Kidney (tissue), 14 donors: ENCODE measurements around the gene TNPO2. TPM values are rescaled to one million over a fixed set of nuclear protein-coding genes. Genes with fewer than 3 reads are reported as not detected.
A peak's percentile ranks its signal among the peaks of the same experiment; 100 is the strongest.

Experiments used
- DNase-seq, 5 donors: peaks; one replicate each; pipeline ENCODE4 v3.0.0-alpha.2; 2013 to 2020
- FAIRE-seq: peaks from 2 replicates; lab custom pipeline; 2012; peaks lifted over from hg19 to GRCh38; lab: Jason Lieb, UNC
- H3K27ac ChIP-seq, 2 donors: one replicate each; pipeline ENCODE4 v1.7.0; 2013; ENCODE audit warnings: low read depth in 2 of 2, low read length in 2 of 2, inconsistent platforms in 1 of 2
- H3K27me3 ChIP-seq: one replicate; pipeline ENCODE4 v1.7.1; 2013; ENCODE audit warnings: low read length, inconsistent platforms; ENCODE audit not compliant: control insufficient read depth, insufficient read depth
- H3K36me3 ChIP-seq, 3 donors: one replicate each; pipeline versions ENCODE4 v1.7.0 to v1.7.1; 2013; ENCODE audit warnings: low read length in 3 of 3, control low read depth in 1 of 3, inconsistent platforms in 1 of 3; ENCODE audit not compliant: insufficient read depth in 3 of 3, control insufficient read depth in 2 of 3
- H3K4me1 ChIP-seq, 3 donors: one replicate each; pipeline versions ENCODE4 v1.7.0 to v1.7.1; 2013; ENCODE audit warnings: low read length in 3 of 3, inconsistent platforms in 1 of 3, low read depth in 1 of 3; ENCODE audit not compliant: control insufficient read depth in 2 of 3, insufficient read depth in 2 of 3
- H3K4me3 ChIP-seq, 3 donors: one replicate each; pipeline versions ENCODE4 v1.7.0 to v1.8.1; 2013; ENCODE audit warnings: low read length in 3 of 3, control low read depth in 1 of 3, inconsistent platforms in 1 of 3
- H3K9ac ChIP-seq, 3 donors: one replicate each; pipeline versions ENCODE4 v1.7.0 to v1.7.1; 2013; ENCODE audit warnings: low read length in 3 of 3, control low read depth in 1 of 3, inconsistent platforms in 1 of 3
- H3K9me3 ChIP-seq, 3 donors: one replicate each; pipeline versions ENCODE4 v1.7.0 to v1.7.1; 2013; ENCODE audit warnings: low read length in 3 of 3, control low read depth in 1 of 3, inconsistent platforms in 1 of 3; ENCODE audit not compliant: control insufficient read depth in 2 of 3, insufficient read depth in 1 of 3
- intact Hi-C: fragments of 100-400 bp; cut with DNase I; formaldehyde crosslinking; loops from one replicate; pipeline ENCODE4 v1.11.1; 2022
- polyA plus RNA-seq: library from polyadenylated mRNA; stranded (reverse); fragments of 350-450 nt; fragmentation: Illumina TruSeq; extraction: RNeasy Lipid Tissue Mini Kit (QIAGEN cat#74804); gene quantifications from one replicate; pipeline ENCODE4 v1.2.3, GENCODE V29; 2014; ENCODE audit warnings: low read depth, low replicate concordance; ENCODE audit not compliant: insufficient read depth
- total RNA-seq: library from RNA; stranded (reverse); fragmentation: NEBNext Ultra II Directional; extraction: Animal tissue kit (Norgen Biotek cat#: 25700); gene quantifications from one replicate; pipeline ENCODE4 v1.2.1, GENCODE V29; 2021
- TF ChIP-seq, protein P1 (sequence below): IDR thresholded peaks from 3 replicates; pipeline ENCODE4 v1.5.1; 2012; ENCODE audit warnings: mild to moderate bottlenecking, moderate library complexity, borderline replicate concordance; ENCODE audit not compliant: insufficient read depth; ENCODE audit errors: extremely low read depth
- donor health status: control.
- donor health status: control.
- donor health status: control.
- donor health status: control.
- donor health status: control.
- donor health status: DM: yes; HTN: yes; CAD: no.
- donor health status: Normal renal cell carcinoma (clear cell type).

Gene TNPO2
- total and polyA plus RNA-seq, 2 donors from 2014 or later: 20.5 to 62.7 TPM

- no peak for FAIRE-seq
- intact Hi-C loops: no loop called here
- H3K27ac ChIP-seq: no peak overlapping the region
Observed at GRCh38 chr19:12667731-12668302, 55.9 kb downstream of the TNPO2 start.

GRCh38 chr19:12666265-12667048 lies 57.3 kb downstream of the TNPO2 start, which contains the start of the genes MAN2B1 and WDR83:
Gene MAN2B1, minus strand, starts transcription at chr19:12666742. Its CDS starts 41 bp downstream, at chr19:12666701.
Gene WDR83, plus strand, starts transcription at chr19:12666807. Its CDS starts 2,984 bp downstream, at chr19:12669791.
- H3K36me3 ChIP-seq: peaks cover under 1 to 3% (median 3%) of the 10 kb centered on the region in 3 donors
- peaks cover 0 to 29% (median 18%) of the 10 kb centered on the region in 3 donors for H3K4me1 ChIP-seq
- peak within 1 kb of the TSS in 1 of 2 donors; percentile 59 for H3K27ac ChIP-seq
- H3K9ac ChIP-seq: peak within 1 kb of the TSS; percentile 61 to 81 (median 71)
- TF ChIP-seq, protein P1, sequence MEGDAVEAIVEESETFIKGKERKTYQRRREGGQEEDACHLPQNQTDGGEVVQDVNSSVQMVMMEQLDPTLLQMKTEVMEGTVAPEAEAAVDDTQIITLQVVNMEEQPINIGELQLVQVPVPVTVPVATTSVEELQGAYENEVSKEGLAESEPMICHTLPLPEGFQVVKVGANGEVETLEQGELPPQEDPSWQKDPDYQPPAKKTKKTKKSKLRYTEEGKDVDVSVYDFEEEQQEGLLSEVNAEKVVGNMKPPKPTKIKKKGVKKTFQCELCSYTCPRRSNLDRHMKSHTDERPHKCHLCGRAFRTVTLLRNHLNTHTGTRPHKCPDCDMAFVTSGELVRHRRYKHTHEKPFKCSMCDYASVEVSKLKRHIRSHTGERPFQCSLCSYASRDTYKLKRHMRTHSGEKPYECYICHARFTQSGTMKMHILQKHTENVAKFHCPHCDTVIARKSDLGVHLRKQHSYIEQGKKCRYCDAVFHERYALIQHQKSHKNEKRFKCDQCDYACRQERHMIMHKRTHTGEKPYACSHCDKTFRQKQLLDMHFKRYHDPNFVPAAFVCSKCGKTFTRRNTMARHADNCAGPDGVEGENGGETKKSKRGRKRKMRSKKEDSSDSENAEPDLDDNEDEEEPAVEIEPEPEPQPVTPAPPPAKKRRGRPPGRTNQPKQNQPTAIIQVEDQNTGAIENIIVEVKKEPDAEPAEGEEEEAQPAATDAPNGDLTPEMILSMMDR: no peak
- intact Hi-C loops: no loop called here
- H3K27me3 ChIP-seq: no peaks in the 10 kb centered on the region
- FAIRE-seq (no peak), DNase-seq (peak; percentile 83 to 94 (median 89))
- peak within 1 kb of the TSS; percentile 77 to 90 (median 89) for H3K4me3 ChIP-seq
- no peaks in the 10 kb centered on the region for H3K9me3 ChIP-seq

More at GRCh38 chr19:12667731-12668302, 55.9 kb downstream of the TNPO2 start:
- H3K36me3 ChIP-seq: peaks cover 0 to 7% (median 5%) of the 10 kb centered on the region in 3 donors
- DNase-seq: no peak
- H3K9me3 ChIP-seq: no peaks in the 10 kb centered on the region
- peak overlapping the region in 2 of 3 donors; percentile 77 to 84 for H3K4me3 ChIP-seq
- no peaks in the 10 kb centered on the region for H3K27me3 ChIP-seq
- H3K9ac ChIP-seq: peak overlapping the region in 1 of 3 donors; percentile 85
- TF ChIP-seq, protein P1: no peak
- H3K4me1 ChIP-seq: peaks cover 0 to 29% (median 18%) of the 10 kb centered on the region in 3 donors

GRCh38 chr19:12665671-12666264 lies 58.0 kb downstream of the TNPO2 start:
- DNase-seq: no peak
- H3K36me3 ChIP-seq: peaks cover 3% of the 10 kb centered on the region in 3 donors
- intact Hi-C loops: no loop called here
- H3K4me1 ChIP-seq: peaks cover 0 to 28% (median 18%) of the 10 kb centered on the region in 3 donors
- H3K4me3 ChIP-seq: peak overlapping the region; percentile 77 to 90 (median 89)
- H3K27ac ChIP-seq: no peak overlapping the region
- peak overlapping the region; percentile 61 to 81 (median 71) for H3K9ac ChIP-seq
- H3K9me3 ChIP-seq: no peaks in the 10 kb centered on the region
- TF ChIP-seq, protein P1: no peak
- FAIRE-seq: no peak
- H3K27me3 ChIP-seq: no peaks in the 10 kb centered on the region
